CD8-positive, alpha-beta memory T cell (primary cell): ENCODE measurements around the gene TRPM4. TPM values are rescaled to one million over a fixed set of nuclear protein-coding genes. Genes with fewer than 3 reads are reported as not detected.
A peak's percentile ranks its signal among the peaks of the same experiment; 100 is the strongest.
"Not testable (repeated sequence)": the region's sequence is repeated elsewhere in the genome, so short reads cannot be mapped to it uniquely, and the experiment has no call there.

Experiments used
- CTCF ChIA-PET: fragments of 350-600 bp; sonication (Branson Sonifier 250); formaldehyde crosslinking; loops from one replicate; lab custom pipeline; 2021; ENCODE audit warnings: antibody characterized with exemption; lab: Charles Lee
- POLR2A ChIA-PET: fragments of 350-600 bp; sonication (Branson Sonifier 250); formaldehyde crosslinking; loops from one replicate; lab custom pipeline; 2021; ENCODE audit warnings: antibody characterized with exemption; lab: Charles Lee
- DNase-seq, 5 donors: peaks; one replicate each; pipeline versions ENCODE4 v3.0.0 to v3.0.0-alpha.2; 2020 to 2022; ENCODE audit warnings: mixed read lengths in 1 of 5
- H3K27ac ChIP-seq: one replicate; pipeline ENCODE4 v1.7.0; 2013; ENCODE audit warnings: low read depth, mild to moderate bottlenecking, low read length, moderate library complexity
- H3K27me3 ChIP-seq: 2 replicates; pipeline ENCODE4 v1.7.0; 2013; ENCODE audit warnings: low read length, mild to moderate bottlenecking; ENCODE audit not compliant: insufficient read depth, poor library complexity, severe bottlenecking
- H3K36me3 ChIP-seq: 2 replicates; pipeline ENCODE4 v1.7.0; 2013; ENCODE audit warnings: mild to moderate bottlenecking, low read length, moderate library complexity; ENCODE audit not compliant: insufficient read depth
- H3K4me1 ChIP-seq: 2 replicates; pipeline ENCODE4 v1.7.0; 2013; ENCODE audit warnings: mild to moderate bottlenecking, low read length, moderate library complexity; ENCODE audit not compliant: insufficient read depth
- H3K4me3 ChIP-seq: 2 replicates; pipeline ENCODE4 v1.7.0; 2013; ENCODE audit warnings: mild to moderate bottlenecking, low read length
- H3K9me3 ChIP-seq: 2 replicates; pipeline ENCODE4 v1.7.0; 2013; ENCODE audit warnings: mild to moderate bottlenecking, low read length
- H3K27ac Mint-ChIP-seq, 8 donors: one replicate each; pipeline ENCODE4 v1.8.0; 2020 to 2021; ENCODE audit warnings: mixed read lengths in 8 of 8, mild to moderate bottlenecking in 6 of 8, inconsistent platforms in 3 of 8, moderate library complexity in 3 of 8
- H3K27me3 Mint-ChIP-seq, 2 donors: one replicate each; pipeline ENCODE4 v1.8.0; 2020 to 2021; ENCODE audit warnings: mixed read lengths in 2 of 2, mild to moderate bottlenecking in 1 of 2, moderate library complexity in 1 of 2
- H3K36me3 Mint-ChIP-seq, 3 donors: one replicate each; pipeline ENCODE4 v1.8.0; 2020 to 2021; ENCODE audit warnings: mixed read lengths in 3 of 3, inconsistent platforms in 1 of 3, mild to moderate bottlenecking in 1 of 3
- H3K4me1 Mint-ChIP-seq, 3 donors: one replicate each; pipeline ENCODE4 v1.8.0; 2020 to 2021; ENCODE audit warnings: mixed read lengths in 3 of 3, inconsistent platforms in 1 of 3, mild to moderate bottlenecking in 1 of 3
- H3K4me3 Mint-ChIP-seq, 7 donors: one replicate each; pipeline ENCODE4 v1.8.0; 2020 to 2021; ENCODE audit warnings: mixed read lengths in 7 of 7, mild to moderate bottlenecking in 6 of 7, moderate library complexity in 4 of 7, inconsistent platforms in 2 of 7
- H3K9me3 Mint-ChIP-seq, 5 donors: one replicate each; pipeline ENCODE4 v1.8.0; 2020 to 2022; ENCODE audit warnings: mixed read lengths in 5 of 5, mild to moderate bottlenecking in 3 of 5, moderate library complexity in 2 of 5, inconsistent platforms in 1 of 5
- polyA plus RNA-seq: library from polyadenylated mRNA; unstranded; fragments of 300-500 nt; fragmentation: Illumina TruSeq; gene quantifications from one replicate; pipeline ENCODE4 v1.2.3, GENCODE V29; 2021
- total RNA-seq, 2 experiments: library from RNA; stranded (reverse); gene quantifications; one replicate each; pipeline ENCODE4 v1.2.3, GENCODE V29; 2021

Gene TRPM4
- total and polyA plus RNA-seq, 3 experiments from 2014 or later, result not detected

DNA sequence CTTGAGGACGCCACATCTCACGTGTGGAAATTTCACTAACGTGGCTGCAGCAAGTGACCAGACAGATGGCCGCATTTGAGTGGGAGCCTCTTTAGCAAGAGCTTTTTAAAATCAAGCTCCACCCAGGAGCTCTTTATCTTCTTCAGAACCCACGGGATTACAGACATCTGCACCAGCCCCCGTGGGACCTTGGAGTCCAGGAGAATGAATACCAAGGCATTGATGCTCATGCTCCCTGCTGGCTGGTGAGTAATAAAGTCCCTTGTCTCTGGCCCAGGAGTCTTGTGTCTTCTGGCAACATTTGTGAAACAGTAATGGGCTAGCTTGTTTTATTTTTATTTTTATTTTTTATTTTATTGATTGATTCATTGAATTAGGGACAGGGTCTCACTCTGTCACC, 64.4 kb downstream of the TRPM4 start:
- Histone ChIP-seq H3K27ac (no peak overlapping the region), H3K4me3 (no peak overlapping the region), H3K27me3 (peaks cover 4% of the 10 kb centered on the region), H3K4me1 (no peaks in the 10 kb centered on the region), H3K36me3 (no peaks in the 10 kb centered on the region), H3K9me3 (no peaks in the 10 kb centered on the region)
- POLR2A ChIA-PET, result no interaction called here
- no peaks in the 10 kb centered on the region for H3K9me3 Mint-ChIP-seq
- no peak for DNase-seq
- H3K4me1 Mint-ChIP-seq, result peaks cover 4 to 6% (median 5%) of the 10 kb centered on the region in 3 donors
- H3K27ac Mint-ChIP-seq, result no peak overlapping the region
- no peaks in the 10 kb centered on the region for H3K36me3 Mint-ChIP-seq
- peaks cover 6 to 25% of the 10 kb centered on the region in 2 donors for H3K27me3 Mint-ChIP-seq
- CTCF ChIA-PET, result interaction anchor here (0.5 kb wide), 1 partner anchor 1447 kb away, joined by 3 read pairs; no protein-coding TSS in a partner anchor
- no peak overlapping the region for H3K4me3 Mint-ChIP-seq

DNA sequence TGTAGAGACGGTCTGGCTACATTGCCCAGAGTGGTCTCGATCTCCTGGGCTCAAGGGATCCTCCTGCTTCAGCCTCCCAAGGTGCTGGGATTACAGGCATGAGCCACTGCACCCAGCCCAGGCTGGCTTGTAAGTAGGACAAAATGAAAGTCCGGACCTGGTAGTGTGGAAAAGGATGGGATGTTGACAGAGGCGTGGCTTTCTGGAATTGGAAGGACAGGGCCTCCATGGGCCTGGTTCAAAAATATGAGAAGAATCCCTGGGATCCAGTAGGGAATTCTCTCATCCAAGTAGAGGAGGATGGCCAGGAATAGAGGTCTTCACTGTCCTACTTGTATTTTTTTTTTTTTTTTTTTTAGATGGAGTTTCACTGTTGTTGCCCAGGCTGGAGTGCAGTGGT, 64.9 kb downstream of the TRPM4 start:
- DNase-seq, result no peak
- ChIA-PET POLR2A (interaction anchor here (0.7 kb wide), 1 partner anchor 273 kb away, joined by 12 read pairs; no protein-coding TSS in a partner anchor), CTCF (no interaction called here)
- H3K27ac ChIP-seq, result no peak overlapping the region
- peaks cover 6 to 25% of the 10 kb centered on the region in 2 donors for H3K27me3 Mint-ChIP-seq
- H3K27ac Mint-ChIP-seq, result peak overlapping the region in 1 of 8 donors; percentile 61
- H3K9me3 Mint-ChIP-seq, result no peaks in the 10 kb centered on the region
- peaks cover 4% of the 10 kb centered on the region for H3K27me3 ChIP-seq
- H3K36me3 ChIP-seq, result no peaks in the 10 kb centered on the region
- no peaks in the 10 kb centered on the region for H3K36me3 Mint-ChIP-seq
- no peaks in the 10 kb centered on the region for H3K4me1 ChIP-seq
- H3K4me1 Mint-ChIP-seq, result peaks cover 4 to 6% (median 5%) of the 10 kb centered on the region in 3 donors
- no peak overlapping the region for H3K4me3 Mint-ChIP-seq
- H3K9me3 ChIP-seq, result no peaks in the 10 kb centered on the region
- H3K4me3 ChIP-seq, result no peak overlapping the region

DNA sequence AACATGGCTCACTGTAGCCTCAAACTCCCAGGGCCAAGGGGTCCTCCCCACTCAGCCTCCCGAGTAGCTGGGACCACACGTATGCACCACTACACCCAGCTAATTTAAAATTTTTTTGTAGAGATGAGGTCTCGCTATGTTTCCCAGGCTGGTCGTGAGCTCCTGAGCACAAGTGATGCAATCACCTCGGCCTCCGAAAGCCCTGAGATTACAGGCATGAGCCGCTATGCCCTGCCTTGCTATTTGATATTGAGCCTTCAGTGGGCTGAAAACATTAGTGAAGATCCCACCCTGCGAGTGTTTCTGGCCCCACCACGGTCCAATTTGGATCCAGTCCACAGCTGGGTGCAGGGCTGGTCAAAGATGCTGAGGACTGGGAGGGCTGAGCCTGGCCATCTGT, 65.9 kb downstream of the TRPM4 start:
- Histone ChIP-seq H3K4me1 (no peaks in the 10 kb centered on the region), H3K27me3 (peaks cover 4% of the 10 kb centered on the region), H3K4me3 (no peak overlapping the region), H3K9me3 (no peaks in the 10 kb centered on the region), H3K27ac (no peak overlapping the region), H3K36me3 (no peaks in the 10 kb centered on the region)
- Mint-ChIP-seq H3K9me3 (no peaks in the 10 kb centered on the region), H3K4me3 (no peak overlapping the region), H3K27me3 (peaks cover 6 to 25% of the 10 kb centered on the region in 2 donors), H3K36me3 (no peaks in the 10 kb centered on the region), H3K27ac (peak overlapping the region in 2 of 8 donors; percentile 50 to 88), H3K4me1 (peaks cover 4 to 6% (median 5%) of the 10 kb centered on the region in 3 donors)
- CTCF ChIA-PET, result no interaction called here
- DNase-seq, result no peak
- POLR2A ChIA-PET, result no interaction called here

DNA sequence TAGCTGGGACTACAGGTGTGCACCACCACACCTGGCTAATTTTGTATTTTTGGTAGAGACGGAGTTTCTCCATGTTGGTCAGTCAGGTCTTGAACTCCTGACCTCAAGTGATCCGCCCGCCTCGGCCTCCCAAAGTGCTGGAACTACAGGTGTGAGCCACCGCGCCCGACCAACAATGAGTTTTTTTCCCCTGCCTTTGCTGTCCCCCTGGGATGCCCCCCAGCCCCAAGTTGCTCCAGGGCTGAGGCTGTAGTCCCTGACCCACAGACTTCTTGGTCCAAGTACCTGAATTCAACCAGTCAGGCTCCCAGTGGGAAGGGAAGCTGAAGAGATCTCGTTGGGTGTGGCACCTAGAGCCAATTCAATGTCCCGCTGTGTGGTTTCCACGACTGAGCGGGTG, 66.8 kb downstream of the TRPM4 start:
- POLR2A ChIA-PET, CTCF ChIA-PET: not testable (repeated sequence)

DNA sequence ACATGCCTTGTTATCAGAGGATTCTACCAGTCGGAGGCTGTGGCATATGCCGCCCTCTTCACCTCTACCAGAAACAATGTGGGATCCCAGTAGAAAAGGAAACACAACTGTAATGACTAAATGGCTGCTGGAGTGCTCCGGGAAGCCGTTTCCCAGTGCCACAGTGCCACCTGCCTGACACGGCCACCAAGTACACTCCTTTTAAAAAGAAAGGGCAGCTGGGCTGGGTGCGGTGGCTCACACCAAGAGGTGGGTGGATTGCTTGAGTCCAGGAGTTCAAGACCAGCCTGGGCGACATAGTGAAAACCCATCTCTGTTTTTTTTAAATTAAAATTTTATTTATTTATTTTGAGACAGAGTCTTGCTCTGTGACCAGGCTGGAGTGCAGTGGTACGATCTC, 67.3 kb downstream of the TRPM4 start:
- Mint-ChIP-seq H3K27ac (no peak overlapping the region), H3K36me3 (no peaks in the 10 kb centered on the region), H3K4me3 (no peak overlapping the region), H3K9me3 (no peaks in the 10 kb centered on the region), H3K4me1 (peaks cover 4 to 6% (median 5%) of the 10 kb centered on the region in 3 donors), H3K27me3 (peaks cover 3 to 16% of the 10 kb centered on the region in 2 donors)
- no peak for DNase-seq
- H3K9me3 ChIP-seq, result no peaks in the 10 kb centered on the region
- H3K27ac ChIP-seq, result no peak overlapping the region
- H3K4me1 ChIP-seq, result no peaks in the 10 kb centered on the region
- H3K36me3 ChIP-seq, result no peaks in the 10 kb centered on the region
- no peak overlapping the region for H3K4me3 ChIP-seq
- POLR2A ChIA-PET, result interaction anchor here (0.6 kb wide), 1 partner anchor 81 kb away, joined by 3 read pairs; no protein-coding TSS in a partner anchor
- CTCF ChIA-PET, result interaction anchor here (0.9 to 1.5 kb wide), 6 partner anchors 11 to 282 kb away, joined by 3 to 4 read pairs (median 3); no protein-coding TSS in a partner anchor
- peaks cover 4% of the 10 kb centered on the region for H3K27me3 ChIP-seq

More for the DNA sequence above, 66.8 kb downstream of the TRPM4 start:
- DNase-seq, H3K4me3 Mint-ChIP-seq, H3K9me3 ChIP-seq, H3K27ac Mint-ChIP-seq, H3K4me1 Mint-ChIP-seq, H3K27ac ChIP-seq, H3K4me1 ChIP-seq, H3K36me3 Mint-ChIP-seq, H3K4me3 ChIP-seq, H3K9me3 Mint-ChIP-seq, H3K36me3 ChIP-seq, H3K27me3 ChIP-seq: not testable (repeated sequence)
- peaks cover 3 to 20% of the 10 kb centered on the region in 2 donors for H3K27me3 Mint-ChIP-seq

DNA sequence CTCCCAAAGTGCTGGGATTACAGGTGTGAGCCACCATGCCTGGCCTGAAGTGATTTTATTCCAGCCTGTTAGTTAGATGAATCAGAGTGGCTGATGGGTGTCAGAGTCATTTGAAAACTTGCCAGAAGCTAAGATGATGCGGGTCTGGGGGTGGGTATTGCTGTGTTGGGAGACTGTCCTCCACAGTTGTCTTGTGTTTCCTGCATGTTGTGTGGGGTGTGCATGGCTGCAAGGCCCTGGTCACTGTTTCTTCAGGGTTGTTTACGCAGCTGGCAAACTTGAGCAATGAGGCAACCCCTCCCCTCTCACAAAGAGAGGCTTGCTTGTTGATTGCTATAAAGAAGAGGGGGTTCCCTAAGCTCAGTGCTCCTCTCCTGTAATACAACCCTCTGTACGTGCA, 71.8 kb downstream of the TRPM4 start:
- ChIA-PET POLR2A (no interaction called here), CTCF (interaction anchor here (0.6 kb wide), 1 partner anchor 242 kb away, joined by 3 read pairs; no protein-coding TSS in a partner anchor)
- no peak for DNase-seq
- H3K9me3 Mint-ChIP-seq, result no peaks in the 10 kb centered on the region
- H3K4me1 Mint-ChIP-seq, result peaks cover 14 to 20% (median 19%) of the 10 kb centered on the region in 3 donors
- Histone ChIP-seq H3K4me1 (peaks cover 4% of the 10 kb centered on the region), H3K27me3 (peaks cover 4% of the 10 kb centered on the region), H3K27ac (no peak overlapping the region), H3K9me3 (no peaks in the 10 kb centered on the region), H3K36me3 (no peaks in the 10 kb centered on the region), H3K4me3 (no peak overlapping the region)
- no peak overlapping the region for H3K4me3 Mint-ChIP-seq
- H3K27me3 Mint-ChIP-seq, result peaks cover 3 to 10% of the 10 kb centered on the region in 2 donors
- H3K27ac Mint-ChIP-seq, result peak overlapping the region in 1 of 8 donors; percentile 77
- no peaks in the 10 kb centered on the region for H3K36me3 Mint-ChIP-seq

DNA sequence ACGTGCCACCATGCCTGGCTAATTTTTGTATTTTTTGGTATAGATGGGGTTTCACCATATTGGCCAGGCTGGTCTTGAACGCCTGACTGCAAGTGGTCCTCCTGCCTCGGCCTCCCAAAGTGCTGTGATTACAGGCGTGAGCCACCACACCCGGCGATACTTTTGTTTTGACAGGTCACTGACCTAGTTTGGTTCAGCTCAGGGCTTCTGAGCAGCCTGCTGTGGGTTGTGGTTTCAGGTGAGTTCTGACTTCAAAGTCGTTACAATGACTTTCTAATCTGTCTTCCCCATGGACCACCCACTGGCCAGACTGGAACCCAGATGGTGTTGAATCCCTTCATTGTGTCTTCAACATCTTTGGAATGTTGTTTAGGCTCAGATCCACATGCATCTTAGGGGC, 73.8 kb downstream of the TRPM4 start:
- Histone ChIP-seq H3K27me3 (no peaks in the 10 kb centered on the region), H3K27ac (no peak overlapping the region), H3K4me3 (no peak overlapping the region), H3K4me1 (peaks cover 4% of the 10 kb centered on the region), H3K9me3 (no peaks in the 10 kb centered on the region), H3K36me3 (no peaks in the 10 kb centered on the region)
- Mint-ChIP-seq H3K27me3 (peaks cover 0 to 5% of the 10 kb centered on the region in 2 donors), H3K4me3 (peak overlapping the region in 6 of 7 donors; percentile 15 to 71 (median 44)), H3K4me1 (peaks cover 10 to 15% (median 13%) of the 10 kb centered on the region in 3 donors), H3K27ac (peak overlapping the region in 6 of 8 donors; percentile 13 to 83 (median 64)), H3K9me3 (no peaks in the 10 kb centered on the region), H3K36me3 (no peaks in the 10 kb centered on the region)
- ChIA-PET POLR2A (interaction anchor here (0.6 kb wide), 1 partner anchor 53 kb away, joined by 3 read pairs; no protein-coding TSS in a partner anchor), CTCF (no interaction called here)
- DNase-seq, result no peak

DNA sequence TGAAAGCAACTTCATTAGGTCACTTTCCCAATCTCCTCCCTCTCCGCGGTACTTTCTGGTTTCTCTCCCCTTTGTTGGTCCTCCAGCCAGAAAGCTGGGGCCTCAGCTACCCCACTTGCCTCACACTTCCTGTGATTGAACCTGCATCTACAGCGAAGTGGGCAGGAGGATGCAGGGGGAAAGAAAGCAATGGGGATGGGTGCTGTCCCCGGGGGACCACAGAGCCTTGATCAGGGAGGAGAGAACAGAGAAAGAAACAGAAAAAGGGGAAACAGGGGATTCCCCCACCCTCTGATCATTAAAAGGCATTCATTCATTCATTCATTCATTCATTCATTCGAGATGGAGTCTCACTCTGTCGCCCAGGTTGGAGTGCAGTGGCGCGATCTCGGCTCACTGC, 74.2 kb downstream of the TRPM4 start:
- Mint-ChIP-seq H3K27me3 (peaks cover 0 to 5% of the 10 kb centered on the region in 2 donors), H3K4me1 (peaks cover 10 to 15% (median 13%) of the 10 kb centered on the region in 3 donors), H3K9me3 (no peaks in the 10 kb centered on the region), H3K27ac (peak overlapping the region in 6 of 8 donors; percentile 13 to 83 (median 64)), H3K36me3 (no peaks in the 10 kb centered on the region), H3K4me3 (peak overlapping the region in 5 of 7 donors; percentile 15 to 71 (median 58))
- Histone ChIP-seq H3K36me3 (no peaks in the 10 kb centered on the region), H3K27me3 (no peaks in the 10 kb centered on the region), H3K4me3 (no peak overlapping the region), H3K27ac (no peak overlapping the region), H3K4me1 (peaks cover 4% of the 10 kb centered on the region), H3K9me3 (no peaks in the 10 kb centered on the region)
- no peak for DNase-seq
- ChIA-PET CTCF (no interaction called here), POLR2A (interaction anchor here (0.6 kb wide), 1 partner anchor 54 kb away, joined by 3 read pairs; no protein-coding TSS in a partner anchor)
